ENCODE measurements around the gene RNASEH2B.
A peak's percentile ranks its signal among the peaks of the same experiment; 100 is the strongest.

RNASEH2B gene

GRCh38 chr13:50928102-50928501 lies 18.5 kb downstream of the RNASEH2B start:
- DNase-seq (ENCODE audit: low read depth) = peak; percentile 10
- no peak overlapping the region for H3K4me3 ChIP-seq (replicated peaks; ENCODE audit: low read depth, low read length)
- no peak for TF ChIP-seq CTCF (IDR thresholded peaks at IDR 0.05; ENCODE audit: low read length, missing control alignments)

GRCh38 chr13:50928659-50929462 lies 19.3 kb downstream of the RNASEH2B start:
- TF ChIP-seq CTCF (IDR thresholded peaks at IDR 0.05; ENCODE audit: low read length, missing control alignments) = no peak
- DNase-seq (ENCODE audit: low read depth) = no peak
- H3K4me3 ChIP-seq (replicated peaks; ENCODE audit: low read depth, low read length) = no peak overlapping the region

GRCh38 chr13:50932091-50932490 lies 22.5 kb downstream of the RNASEH2B start:
- no peak overlapping the region for H3K4me3 ChIP-seq (replicated peaks; ENCODE audit: low read depth, low read length)
- no peak for DNase-seq (ENCODE audit: low read depth)
- no peak for TF ChIP-seq CTCF (IDR thresholded peaks at IDR 0.05; ENCODE audit: low read length, missing control alignments)

GRCh38 chr13:50934735-50935435 lies 25.3 kb downstream of the RNASEH2B start:
- TF ChIP-seq CTCF (IDR thresholded peaks at IDR 0.05; ENCODE audit: low read length, missing control alignments) = no peak
- H3K4me3 ChIP-seq (replicated peaks; ENCODE audit: low read depth, low read length) = no peak overlapping the region
- no peak for DNase-seq (ENCODE audit: low read depth)

GRCh38 chr13:50936679-50937078 lies 27.1 kb downstream of the RNASEH2B start:
- H3K4me3 ChIP-seq (replicated peaks; ENCODE audit: low read depth, low read length) = no peak overlapping the region
- DNase-seq (ENCODE audit: low read depth) = peak; percentile 55
- no peak for TF ChIP-seq CTCF (IDR thresholded peaks at IDR 0.05; ENCODE audit: low read length, missing control alignments)

GRCh38 chr13:50940509-50940908 lies 30.9 kb downstream of the RNASEH2B start:
- TF ChIP-seq CTCF (IDR thresholded peaks at IDR 0.05; ENCODE audit: low read length, missing control alignments) = no peak
- no peak overlapping the region for H3K4me3 ChIP-seq (replicated peaks; ENCODE audit: low read depth, low read length)
- DNase-seq (ENCODE audit: low read depth) = no peak

Data from fibroblast of pulmonary artery (primary cell).